GM19395 (cell line): ENCODE results near the gene RAB7B.

Experiments
- ATAC-seq: cut with Tn5 transposase; IDR thresholded peaks from one replicate; pipeline ENCODE4 v1.9.1; 2021; ENCODE audit warnings: mild to moderate bottlenecking, moderate library complexity; ENCODE audit not compliant: unreplicated experiment

The RAB7B gene

GRCh38 chr1:205929496-205930194, 73.5 kb downstream of the RAB7B start:
- no peak for ATAC-seq

- no peak for ATAC-seq
These were observed 74.9 kb downstream of the RAB7B start for GRCh38 chr1:205928317-205928716.

GRCh38 chr1:205927676-205928075, 75.5 kb downstream of the RAB7B start:
- ATAC-seq = no peak

GRCh38 chr1:205927247-205927646, 75.9 kb downstream of the RAB7B start:
- ATAC-seq = no peak
